Uterus (tissue), 4 donors: Measurements from ENCODE around the gene SAMD4A. TPM values are rescaled to one million over a fixed set of nuclear protein-coding genes. Genes with fewer than 3 reads are reported as not detected.

ENCODE experiments used
- DNase-seq, 2 donors: peaks; one replicate each; pipeline ENCODE4 v3.0.0-alpha.2; 2019 to 2020
- H3K27ac ChIP-seq, 2 donors: fragments of 200-600 bp; sonication (generic); 1 replicate in 1 of 2; 2 replicates in 1 of 2; pipeline ENCODE4 v1.5.1; 2016 to 2018
- H3K27me3 ChIP-seq, 2 donors: fragments of 200-600 bp; sonication (generic); one replicate each; pipeline ENCODE4 v1.5.1; 2018 to 2019; ENCODE audit warnings: control low read depth in 1 of 2
- H3K36me3 ChIP-seq, 2 donors: fragments of 200-600 bp; sonication (generic); one replicate each; pipeline ENCODE4 v1.5.1; 2019; ENCODE audit warnings: control low read depth in 1 of 2
- H3K4me1 ChIP-seq, 2 donors: fragments of 200-600 bp; sonication (generic); one replicate each; pipeline ENCODE4 v1.5.1; 2018 to 2019; ENCODE audit warnings: control low read depth in 1 of 2
- H3K4me3 ChIP-seq, 2 donors: fragments of 200-600 bp; sonication (generic); 1 replicate in 1 of 2; 2 replicates in 1 of 2; pipeline ENCODE4 v1.5.1; 2018 to 2019; ENCODE audit warnings: mild to moderate bottlenecking in 1 of 2
- H3K9me3 ChIP-seq, 2 donors: fragments of 200-600 bp; sonication (generic); one replicate each; pipeline ENCODE4 v1.5.1; 2019; ENCODE audit warnings: control low read depth in 1 of 2
- CTCF ChIP-seq, 4 experiments: fragments of 200-600 bp in 2 of 4; fragments of 450-650 bp in 2 of 4; sonication (generic) in 2 of 4; IDR thresholded peaks; one replicate each; pipeline ENCODE4 v1.5.1; 2016 to 2019; ENCODE audit warnings: antibody characterized with exemption in 4 of 4, mild to moderate bottlenecking in 2 of 4, moderate library complexity in 1 of 4
- POLR2A ChIP-seq, 2 donors: fragments of 450-650 bp; IDR thresholded peaks; one replicate each; pipeline ENCODE4 v1.6.1; 2016; ENCODE audit warnings: antibody characterized with exemption in 2 of 2, mild to moderate bottlenecking in 1 of 2, moderate library complexity in 1 of 2
- intact Hi-C: fragments of 100-400 bp; cut with DNase I; formaldehyde crosslinking; loops from one replicate; pipeline ENCODE4 v1.15.1; 2023; ENCODE audit warnings: low total_unique reads
- total RNA-seq, 4 donors: library from RNA; depleted of rRNA in 3 of 4; stranded (reverse); fragments of >200 nt in 3 of 4; gene quantifications; one replicate each; pipeline versions ENCODE4 v1.1.0 to v1.2.4, GENCODE V29; 2014 to 2023
- donor health status: DM: yes; HTN: yes; CAD: no.

The SAMD4A gene
- total RNA-seq, 4 donors from 2014 or later, result 46.9 to 67.8 (median 55.0) TPM

- intact Hi-C loops, result no loop called here
- no peak for DNase-seq
- Histone ChIP-seq H3K9me3 (no peaks in the 10 kb centered on the region), H3K27me3 (no peaks in the 10 kb centered on the region), H3K4me3 (no peak overlapping the region), H3K27ac (no peak overlapping the region), H3K36me3 (no peaks in the 10 kb centered on the region), H3K4me1 (no peaks in the 10 kb centered on the region)
- TF ChIP-seq CTCF (IDR thresholded peaks at IDR 0.05) (no peak), POLR2A (IDR thresholded peaks at IDR 0.05) (no peak)
Measured at GRCh38 chr14:54834727-54835126, 267.8 kb downstream of the SAMD4A start.

- no peaks in the 10 kb centered on the region for H3K36me3 ChIP-seq
- DNase-seq, result no peak
- TF ChIP-seq POLR2A (IDR thresholded peaks at IDR 0.05) (no peak), CTCF (IDR thresholded peaks at IDR 0.05) (no peak)
- H3K4me3 ChIP-seq, result no peak overlapping the region
- H3K4me1 ChIP-seq, result no peaks in the 10 kb centered on the region
- no peaks in the 10 kb centered on the region for H3K27me3 ChIP-seq
- intact Hi-C loops, result no loop called here
- no peaks in the 10 kb centered on the region for H3K9me3 ChIP-seq
- no peak overlapping the region for H3K27ac ChIP-seq
Measured at GRCh38 chr14:54836231-54836630, 269.3 kb downstream of the SAMD4A start.

GRCh38 chr14:54837508-54838149, 270.7 kb downstream of the SAMD4A start:
- Histone ChIP-seq H3K4me1 (no peaks in the 10 kb centered on the region), H3K9me3 (no peaks in the 10 kb centered on the region), H3K27me3 (no peaks in the 10 kb centered on the region), H3K4me3 (no peak overlapping the region), H3K27ac (no peak overlapping the region), H3K36me3 (no peaks in the 10 kb centered on the region)
- intact Hi-C loops, result no loop called here
- TF ChIP-seq CTCF (IDR thresholded peaks at IDR 0.05) (no peak), POLR2A (IDR thresholded peaks at IDR 0.05) (no peak)
- DNase-seq, result no peak

GRCh38 chr14:54838931-54839512, 272.1 kb downstream of the SAMD4A start:
- DNase-seq, result no peak
- TF ChIP-seq CTCF (IDR thresholded peaks at IDR 0.05), result no peak
- no peak for TF ChIP-seq POLR2A (IDR thresholded peaks at IDR 0.05)
- Histone ChIP-seq H3K9me3 (no peaks in the 10 kb centered on the region), H3K27me3 (no peaks in the 10 kb centered on the region), H3K36me3 (no peaks in the 10 kb centered on the region), H3K27ac (no peak overlapping the region), H3K4me1 (no peaks in the 10 kb centered on the region), H3K4me3 (no peak overlapping the region)
- intact Hi-C loops, result no loop called here

GRCh38 chr14:54839701-54840119, 272.8 kb downstream of the SAMD4A start:
- H3K4me3 ChIP-seq, result no peak overlapping the region
- no peaks in the 10 kb centered on the region for H3K27me3 ChIP-seq
- TF ChIP-seq CTCF (IDR thresholded peaks at IDR 0.05) (no peak), POLR2A (IDR thresholded peaks at IDR 0.05) (no peak)
- peak; percentile 20 to 53 for DNase-seq
- H3K27ac ChIP-seq, result no peak overlapping the region
- no peaks in the 10 kb centered on the region for H3K9me3 ChIP-seq
- H3K4me1 ChIP-seq, result no peaks in the 10 kb centered on the region
- intact Hi-C loops, result no loop called here
- no peaks in the 10 kb centered on the region for H3K36me3 ChIP-seq
